CD4-positive, alpha-beta T cell treated with Interferon alpha-2 for 1 hour (primary cell): Measurements from ENCODE around the gene IL11.

Experiments used
- DNase-seq, 2 donors: peaks; one replicate each; pipeline ENCODE4 v3.0.0-alpha.2; 2020 to 2022

Gene IL11

GRCh38 chr19:55321466-55322137 is 48.7 kb downstream of the IL11 start:
- no peak for DNase-seq

- no peak for DNase-seq
Measured at GRCh38 chr19:55320844-55321419, 49.3 kb downstream of the IL11 start.

- no peak for DNase-seq
Measured at GRCh38 chr19:55319785-55320184, 50.5 kb downstream of the IL11 start.

DNA sequence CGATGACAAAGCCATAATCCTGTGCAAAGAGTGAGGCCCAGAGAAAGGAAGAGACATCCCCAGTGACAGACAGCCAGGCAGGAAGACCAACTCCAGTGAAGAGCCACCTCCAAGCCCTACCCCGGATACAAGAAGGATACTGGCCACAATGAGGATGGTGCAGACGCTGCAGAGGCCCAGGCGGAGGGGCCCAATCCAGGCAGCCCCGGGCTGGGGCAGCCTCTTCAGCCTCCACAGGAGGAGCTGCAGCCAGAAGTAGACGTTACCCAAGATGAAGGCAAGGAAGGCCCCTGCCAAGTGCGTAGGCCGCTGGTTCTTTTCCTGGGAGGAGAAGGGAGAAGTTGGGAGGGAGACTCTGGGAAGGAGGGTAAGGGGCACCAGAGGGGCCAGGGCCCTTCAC is 53.6 kb downstream of the IL11 start:
- no peak for DNase-seq

GRCh38 chr19:55315956-55316525 is 54.2 kb downstream of the IL11 start:
- no peak for DNase-seq

GRCh38 chr19:55314396-55314795 is 55.9 kb downstream of the IL11 start:
- no peak for DNase-seq
